22Rv1 (cell line): ENCODE measurements around the gene MSRB1.

ENCODE experiments used
- CTCF ChIP-seq: fragments of 450-650 bp; IDR thresholded peaks from 2 replicates; pipeline ENCODE4 v1.5.1; 2017; ENCODE audit warnings: mild to moderate bottlenecking
- ZFX ChIP-seq: fragments of 450-650 bp; IDR thresholded peaks from 2 replicates; pipeline ENCODE4 v1.6.1; 2017; ENCODE audit warnings: antibody characterized with exemption, borderline replicate concordance

DNA sequence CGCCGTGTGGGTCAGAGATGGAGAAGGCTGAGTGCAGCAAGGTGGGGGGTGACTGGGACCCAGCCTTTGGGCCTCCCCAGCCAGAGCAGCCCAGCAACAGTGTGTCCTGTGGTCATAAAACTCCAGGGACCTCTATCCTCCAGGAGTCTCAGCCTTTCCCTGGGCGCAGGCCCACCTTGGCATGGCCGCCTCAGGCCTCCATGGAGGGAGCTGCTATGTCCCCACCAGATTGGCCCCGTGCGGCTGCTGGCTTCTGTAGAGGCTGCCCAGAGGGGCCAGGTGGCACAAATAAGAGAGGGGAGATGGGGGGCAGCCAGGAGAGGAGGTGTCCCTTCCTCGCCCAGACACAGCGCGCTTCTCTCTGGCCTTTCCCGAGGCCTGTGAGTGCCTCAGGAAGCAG, 44.2 kb upstream of the MSRB1 start:
- no peak for TF ChIP-seq CTCF
- no peak for TF ChIP-seq ZFX
